Nephron (organoid): ENCODE data around the gene ANKUB1.
"Not testable (repeated sequence)": the region's sequence is repeated elsewhere in the genome, so short reads cannot be mapped to it uniquely, and the experiment has no call there.

ENCODE experiments used
- H3K27ac Mint-ChIP-seq, 3 experiments: 2 replicates each; pipeline ENCODE4 v1.8.0; 2020; ENCODE audit warnings: mixed read lengths in 3 of 3, mild to moderate bottlenecking in 2 of 3, moderate library complexity in 1 of 3
- H3K27me3 Mint-ChIP-seq: 2 replicates; pipeline ENCODE4 v1.8.0; 2021; ENCODE audit warnings: low read depth, mild to moderate bottlenecking, moderate library complexity, mixed read lengths
- H3K36me3 Mint-ChIP-seq: 2 replicates; pipeline ENCODE4 v1.8.0; 2020; ENCODE audit warnings: low read depth, mixed read lengths
- H3K4me1 Mint-ChIP-seq: 2 replicates; pipeline ENCODE4 v1.8.0; 2020; ENCODE audit warnings: mixed read lengths
- H3K4me3 Mint-ChIP-seq, 3 experiments: 2 replicates each; pipeline ENCODE4 v1.8.0; 2020; ENCODE audit warnings: mild to moderate bottlenecking in 3 of 3, mixed read lengths in 3 of 3, moderate library complexity in 2 of 3
- H3K9me3 Mint-ChIP-seq: 2 replicates; pipeline ENCODE4 v1.8.0; 2020; ENCODE audit warnings: mixed read lengths
- TF ChIP-seq, protein P1 (sequence below), 3 experiments: fragments of 200-600 bp; sonication (generic); IDR thresholded peaks; one replicate each; pipeline ENCODE4 v1.5.0; 2021; ENCODE audit warnings: antibody characterized with exemption in 3 of 3; ENCODE audit not compliant: unreplicated experiment in 3 of 3

The ANKUB1 gene, protein sequence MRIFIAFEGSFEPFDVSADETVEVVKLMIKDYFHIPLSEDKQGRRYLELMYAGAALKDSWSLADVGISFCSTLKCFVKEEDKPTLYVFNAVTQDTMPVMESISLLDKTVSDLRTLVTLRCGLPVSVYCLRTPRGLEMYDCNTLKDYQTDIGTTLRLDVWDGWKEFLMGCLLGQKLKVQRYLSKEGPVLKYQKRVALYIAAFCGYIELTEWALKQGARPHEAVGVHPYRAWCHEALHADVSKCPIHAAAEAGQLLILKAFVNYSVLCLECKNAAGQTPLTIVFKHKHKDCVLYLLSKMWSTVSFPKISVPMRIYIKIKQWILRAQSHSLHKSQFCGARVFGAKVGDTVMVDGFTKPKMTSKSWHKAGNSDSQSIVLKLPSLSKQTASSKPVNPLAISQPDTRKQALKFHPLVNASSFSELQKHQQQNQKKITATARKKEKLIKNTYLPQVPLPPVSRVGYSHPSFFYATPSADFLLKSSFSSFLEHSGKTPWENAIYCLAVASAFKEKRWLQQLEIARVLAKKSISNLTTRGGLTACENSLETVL

GRCh38 chr3:149792452-149793270, at the start of gene ANKUB1:
TSS of gene ANKUB1 (minus strand) at chr3:149792554. CDS start at chr3:149792366, 188 bp downstream.
- Mint-ChIP-seq H3K27me3 (peaks cover 4% of the 10 kb centered on the region), H3K27ac (no peak within 1 kb of the TSS), H3K9me3 (peaks cover 2% of the 10 kb centered on the region), H3K4me3 (no peak within 1 kb of the TSS), H3K4me1 (no peaks in the 10 kb centered on the region), H3K36me3 (no peaks in the 10 kb centered on the region)
- TF ChIP-seq, protein P1, sequence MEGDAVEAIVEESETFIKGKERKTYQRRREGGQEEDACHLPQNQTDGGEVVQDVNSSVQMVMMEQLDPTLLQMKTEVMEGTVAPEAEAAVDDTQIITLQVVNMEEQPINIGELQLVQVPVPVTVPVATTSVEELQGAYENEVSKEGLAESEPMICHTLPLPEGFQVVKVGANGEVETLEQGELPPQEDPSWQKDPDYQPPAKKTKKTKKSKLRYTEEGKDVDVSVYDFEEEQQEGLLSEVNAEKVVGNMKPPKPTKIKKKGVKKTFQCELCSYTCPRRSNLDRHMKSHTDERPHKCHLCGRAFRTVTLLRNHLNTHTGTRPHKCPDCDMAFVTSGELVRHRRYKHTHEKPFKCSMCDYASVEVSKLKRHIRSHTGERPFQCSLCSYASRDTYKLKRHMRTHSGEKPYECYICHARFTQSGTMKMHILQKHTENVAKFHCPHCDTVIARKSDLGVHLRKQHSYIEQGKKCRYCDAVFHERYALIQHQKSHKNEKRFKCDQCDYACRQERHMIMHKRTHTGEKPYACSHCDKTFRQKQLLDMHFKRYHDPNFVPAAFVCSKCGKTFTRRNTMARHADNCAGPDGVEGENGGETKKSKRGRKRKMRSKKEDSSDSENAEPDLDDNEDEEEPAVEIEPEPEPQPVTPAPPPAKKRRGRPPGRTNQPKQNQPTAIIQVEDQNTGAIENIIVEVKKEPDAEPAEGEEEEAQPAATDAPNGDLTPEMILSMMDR (IDR thresholded peaks at IDR 0.05; ENCODE audit: unreplicated experiment in 3 of 3) = no peak

GRCh38 chr3:149839896-149840295, 47.5 kb upstream of the ANKUB1 start:
- Mint-ChIP-seq H3K9me3 (peaks cover 34% of the 10 kb centered on the region), H3K4me1 (no peaks in the 10 kb centered on the region), H3K4me3 (no peak overlapping the region), H3K27me3 (no peaks in the 10 kb centered on the region), H3K27ac (no peak overlapping the region), H3K36me3 (peaks cover 47% of the 10 kb centered on the region)
- TF ChIP-seq, protein P1 (IDR thresholded peaks at IDR 0.05; ENCODE audit: unreplicated experiment in 3 of 3) = no peak

- Mint-ChIP-seq H3K9me3 (peaks cover 38% of the 10 kb centered on the region), H3K36me3 (peaks cover 51% of the 10 kb centered on the region)
- not testable (repeated sequence) for H3K27me3 Mint-ChIP-seq, H3K4me3 Mint-ChIP-seq, H3K4me1 Mint-ChIP-seq, H3K27ac Mint-ChIP-seq
Observed at GRCh38 chr3:149839469-149839868, 47.1 kb upstream of the ANKUB1 start.

DNA sequence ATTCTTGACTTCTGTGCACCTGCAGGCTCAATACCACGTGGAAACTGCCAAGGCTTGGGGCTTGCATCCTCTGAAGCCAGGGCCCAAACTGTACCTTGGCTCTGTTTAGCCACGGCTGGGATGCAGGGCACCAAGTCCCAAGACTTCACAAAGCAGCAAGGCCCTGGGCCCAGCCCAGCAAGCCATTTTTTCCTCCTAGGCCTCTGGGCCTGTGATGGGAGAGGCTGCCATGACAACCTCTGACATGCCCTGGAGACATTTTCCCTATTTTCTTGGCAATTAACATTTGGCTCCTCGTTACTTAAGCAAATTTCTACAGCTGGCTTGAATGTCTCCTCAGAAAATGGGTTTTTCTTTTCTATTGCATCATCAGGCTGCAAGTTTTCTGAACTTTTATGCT, 46.1 kb upstream of the ANKUB1 start:
- H3K4me1 Mint-ChIP-seq, H3K4me3 Mint-ChIP-seq, H3K27me3 Mint-ChIP-seq, H3K27ac Mint-ChIP-seq: not testable (repeated sequence)
- peaks cover 56% of the 10 kb centered on the region for H3K36me3 Mint-ChIP-seq
- H3K9me3 Mint-ChIP-seq = peaks cover 46% of the 10 kb centered on the region

GRCh38 chr3:149833241-149833640, 40.9 kb upstream of the ANKUB1 start:
- no peak overlapping the region for H3K27ac Mint-ChIP-seq
- H3K36me3 Mint-ChIP-seq = peaks cover 73% of the 10 kb centered on the region
- no peaks in the 10 kb centered on the region for H3K4me1 Mint-ChIP-seq
- H3K27me3 Mint-ChIP-seq = no peaks in the 10 kb centered on the region
- TF ChIP-seq, protein P1 (IDR thresholded peaks at IDR 0.05; ENCODE audit: unreplicated experiment in 3 of 3) = no peak
- H3K9me3 Mint-ChIP-seq = peaks cover 78% of the 10 kb centered on the region
- no peak overlapping the region for H3K4me3 Mint-ChIP-seq

DNA sequence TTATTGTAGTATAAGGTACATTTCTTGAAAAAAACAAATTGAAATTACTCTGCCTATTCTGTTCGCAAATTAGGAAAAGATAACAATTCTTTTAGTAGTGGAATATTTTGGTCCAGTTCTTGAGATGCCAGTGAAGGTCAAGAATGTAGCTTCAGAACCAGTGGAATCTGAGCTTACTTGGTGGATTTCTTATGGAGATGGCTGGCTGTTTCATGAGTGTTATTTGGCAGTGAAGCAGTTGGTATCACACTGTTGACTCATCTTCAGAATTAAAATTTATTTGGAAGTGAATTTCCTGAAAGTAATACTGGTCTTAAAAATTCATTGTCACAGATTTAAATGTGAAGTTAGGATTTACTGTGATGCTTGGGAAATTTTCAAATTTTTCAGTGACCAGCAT, 39.7 kb upstream of the ANKUB1 start:
- H3K36me3 Mint-ChIP-seq = peaks cover 66% of the 10 kb centered on the region
- no peak overlapping the region for H3K27ac Mint-ChIP-seq
- H3K4me3 Mint-ChIP-seq = no peak overlapping the region
- H3K9me3 Mint-ChIP-seq = peaks cover 70% of the 10 kb centered on the region
- TF ChIP-seq, protein P1 (IDR thresholded peaks at IDR 0.05; ENCODE audit: unreplicated experiment in 3 of 3) = no peak
- H3K27me3 Mint-ChIP-seq = no peaks in the 10 kb centered on the region
- H3K4me1 Mint-ChIP-seq = no peaks in the 10 kb centered on the region
